GM19328 (cell line): ENCODE data around the gene UBE4B.
"Not testable (repeated sequence)": the region's sequence is repeated elsewhere in the genome, so short reads cannot be mapped to it uniquely, and the experiment has no call there.

Experiments
- ATAC-seq: cut with Tn5 transposase; IDR thresholded peaks from one replicate; pipeline ENCODE4 v1.9.1; 2021; ENCODE audit warnings: mild to moderate bottlenecking, moderate library complexity; ENCODE audit not compliant: unreplicated experiment

The UBE4B gene

DNA sequence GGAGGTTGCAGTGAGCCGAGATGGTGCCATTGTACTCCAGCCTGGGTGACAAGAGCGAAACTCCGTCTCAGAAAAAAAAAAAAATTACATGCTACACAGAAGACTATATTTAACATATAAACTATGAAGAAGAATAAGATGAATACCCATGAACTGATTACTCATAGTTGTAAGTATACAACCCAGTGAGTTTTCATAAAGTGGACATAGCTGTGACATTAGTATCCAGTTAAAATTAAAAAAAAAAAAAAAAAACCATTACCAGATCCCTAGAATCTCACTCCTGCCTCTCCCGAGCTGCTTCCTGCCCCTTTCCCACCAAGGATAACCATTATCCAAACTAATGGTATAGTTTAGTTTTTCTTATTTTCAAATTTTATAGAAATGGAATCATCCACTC is 37.4 kb downstream of the UBE4B start:
- no peak for ATAC-seq

DNA sequence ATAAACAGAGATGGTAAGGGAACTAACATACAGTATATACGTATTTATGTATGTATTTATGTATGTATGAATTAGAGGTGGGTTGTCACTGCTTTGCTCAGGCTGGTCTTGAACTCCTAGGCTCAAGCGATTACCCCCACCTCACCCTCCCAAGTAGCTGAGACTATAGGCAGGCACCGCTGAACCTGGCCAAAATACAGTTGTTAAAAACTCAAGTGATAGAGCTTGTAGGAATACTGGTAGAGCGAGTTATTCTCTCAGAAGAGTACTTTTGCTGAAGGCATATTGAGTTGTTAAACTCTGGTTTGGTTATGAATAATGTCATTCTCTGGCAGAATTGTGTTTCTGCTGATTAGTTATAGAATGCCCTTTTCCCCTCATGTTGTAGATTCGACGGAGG is 38.9 kb downstream of the UBE4B start:
- ATAC-seq = no peak

DNA sequence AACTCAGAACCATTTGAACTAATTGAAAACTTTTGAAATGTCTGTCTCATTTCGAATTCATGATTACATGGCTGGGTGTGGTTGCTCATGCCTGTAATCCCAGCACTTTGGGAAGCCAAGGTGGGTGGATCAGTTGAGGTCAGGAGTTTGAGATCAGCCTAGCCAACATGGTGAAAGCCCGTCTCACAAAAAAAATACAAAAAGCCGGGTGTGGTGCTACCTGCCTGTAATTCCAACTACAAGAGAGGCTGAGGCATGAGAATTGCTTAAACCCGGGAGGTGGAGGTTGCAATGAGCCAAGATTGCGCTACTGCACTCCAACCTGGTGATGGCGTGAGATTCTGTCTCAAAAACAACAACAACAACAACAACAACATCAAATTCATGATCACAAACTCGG is 40.6 kb downstream of the UBE4B start:
- ATAC-seq = not testable (repeated sequence)

DNA sequence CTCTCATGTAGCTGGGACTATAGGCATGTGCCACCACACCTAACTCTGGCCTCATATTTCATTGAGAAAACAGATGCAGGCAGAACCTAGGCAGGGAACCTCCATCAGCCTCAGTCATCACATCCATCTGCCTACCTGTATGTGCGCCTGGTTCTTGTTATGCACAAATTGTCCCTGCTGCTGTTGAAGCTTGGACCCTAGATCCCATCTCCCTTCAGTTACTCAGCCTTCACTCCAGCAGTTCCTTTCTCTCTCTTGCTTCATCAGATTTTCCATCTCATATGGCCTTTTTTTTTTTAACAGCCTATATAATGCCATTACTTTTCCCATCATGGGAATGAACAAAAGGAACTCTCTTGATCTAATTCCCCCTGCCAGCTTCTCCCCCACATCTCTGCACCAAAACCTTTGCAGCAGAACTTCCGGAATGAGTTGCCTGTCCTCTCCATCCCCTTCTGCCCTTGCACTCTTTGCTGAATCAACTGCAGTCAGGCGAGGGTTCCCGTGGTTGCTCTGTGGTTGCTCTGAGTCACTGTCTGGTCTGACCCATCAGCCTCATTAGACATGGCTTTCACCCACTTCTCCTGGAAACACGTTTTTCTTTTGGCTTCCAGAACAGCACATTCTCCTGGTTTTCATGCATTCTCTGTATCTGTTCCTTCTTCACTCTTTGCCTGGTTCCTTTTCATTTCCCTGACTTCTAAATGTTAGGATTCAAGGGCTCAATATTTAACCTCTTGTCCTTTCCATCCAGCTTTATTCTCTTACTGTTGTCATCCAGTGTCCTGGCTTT is 41.5 kb downstream of the UBE4B start:
- ATAC-seq = no peak

DNA sequence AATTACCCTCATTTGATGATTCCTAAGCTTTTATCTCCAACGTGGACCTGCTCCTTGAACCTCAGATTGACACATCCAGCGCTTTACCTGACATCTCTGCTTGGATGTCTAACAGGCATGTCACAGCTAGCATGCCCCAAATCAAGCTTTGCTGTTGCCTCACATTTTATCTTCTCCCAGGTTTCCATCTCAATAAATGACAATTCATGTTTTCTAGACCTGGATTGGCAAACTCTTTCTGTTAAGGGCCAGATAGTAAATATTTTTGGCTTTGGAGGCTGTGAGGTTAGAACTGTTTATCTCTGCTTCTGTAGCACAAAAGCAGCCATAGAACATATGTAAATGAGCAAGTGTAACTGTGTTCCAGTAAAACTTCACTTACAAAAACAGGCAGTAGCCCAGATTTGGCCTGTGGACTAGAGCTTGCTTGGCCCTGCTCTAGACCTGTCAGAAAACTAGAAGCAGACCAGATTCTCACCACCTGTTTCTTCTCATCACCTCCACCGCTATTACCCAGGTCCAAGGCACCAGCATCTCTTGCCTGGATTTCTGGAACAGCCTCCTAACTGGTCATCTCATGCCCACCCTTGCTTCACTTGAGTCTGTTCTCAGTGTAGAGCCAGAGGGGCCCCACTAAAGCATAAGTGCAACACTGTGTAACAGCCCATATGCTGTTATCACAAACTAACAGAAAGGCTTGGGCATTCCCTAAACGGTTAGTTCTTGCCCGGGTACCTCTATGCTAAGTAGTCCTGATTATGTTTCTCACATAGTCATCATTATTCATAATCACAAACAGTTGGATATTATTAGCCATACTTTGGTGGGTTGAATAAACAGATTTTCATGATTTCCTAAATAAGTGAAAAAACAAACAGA is 42.3 kb downstream of the UBE4B start:
- ATAC-seq = no peak

DNA sequence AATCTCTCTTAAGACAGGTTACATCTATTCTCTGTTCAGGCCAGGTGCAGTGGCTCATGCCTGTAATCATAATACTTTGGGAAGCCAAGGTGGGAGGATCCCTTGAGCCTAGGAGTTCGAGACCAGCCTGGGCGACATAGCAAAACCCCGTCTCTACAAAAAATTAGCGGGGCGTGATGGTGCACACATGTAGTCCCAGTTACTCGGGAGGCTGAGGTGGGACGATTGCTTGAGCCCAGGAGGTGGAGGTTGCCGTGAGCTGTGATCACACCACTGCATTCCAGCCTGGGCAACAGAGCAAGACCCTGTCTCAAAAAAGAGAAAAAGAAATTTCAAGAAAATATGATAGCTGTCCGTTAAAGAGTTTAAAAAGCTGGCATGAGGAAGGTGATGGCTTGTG is 43.0 kb downstream of the UBE4B start:
- no peak for ATAC-seq

DNA sequence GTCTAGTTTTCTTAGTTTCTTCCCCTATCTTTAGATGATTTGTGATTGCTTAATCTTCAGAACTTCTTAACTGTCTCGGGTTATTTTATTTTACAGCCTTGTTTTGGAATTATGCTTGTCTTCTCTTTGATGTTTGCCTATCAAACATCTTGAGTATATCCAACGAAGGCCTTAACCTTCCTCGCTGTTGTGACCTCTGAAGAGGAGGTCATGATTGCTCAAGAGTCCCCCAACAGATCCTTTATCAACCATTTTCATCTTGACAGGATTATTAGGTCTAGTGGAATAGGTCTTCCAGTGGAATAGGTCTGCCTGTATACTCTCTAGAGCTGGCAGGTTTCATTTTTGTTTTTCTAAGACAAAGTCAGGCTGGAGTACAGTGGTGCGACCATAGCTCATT is 45.7 kb downstream of the UBE4B start:
- ATAC-seq = no peak

DNA sequence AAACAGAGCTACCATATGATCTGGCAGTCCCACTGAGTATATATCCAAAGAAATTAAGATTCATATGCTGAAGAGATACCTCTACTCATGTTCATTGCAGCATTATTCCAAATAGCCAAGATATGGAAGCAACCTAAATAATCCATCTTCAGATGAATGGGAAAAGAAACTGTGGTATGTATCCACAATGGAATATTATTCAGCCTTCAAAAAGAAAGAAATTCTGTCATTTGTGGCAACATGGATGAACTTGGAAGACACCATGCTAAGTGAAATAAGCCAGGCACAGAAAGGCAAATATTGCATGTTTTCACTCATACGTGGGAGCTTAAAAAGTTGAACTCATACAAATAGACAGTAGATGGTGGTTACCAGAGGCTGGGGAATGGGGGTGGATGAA is 47.8 kb downstream of the UBE4B start:
- no peak for ATAC-seq

DNA sequence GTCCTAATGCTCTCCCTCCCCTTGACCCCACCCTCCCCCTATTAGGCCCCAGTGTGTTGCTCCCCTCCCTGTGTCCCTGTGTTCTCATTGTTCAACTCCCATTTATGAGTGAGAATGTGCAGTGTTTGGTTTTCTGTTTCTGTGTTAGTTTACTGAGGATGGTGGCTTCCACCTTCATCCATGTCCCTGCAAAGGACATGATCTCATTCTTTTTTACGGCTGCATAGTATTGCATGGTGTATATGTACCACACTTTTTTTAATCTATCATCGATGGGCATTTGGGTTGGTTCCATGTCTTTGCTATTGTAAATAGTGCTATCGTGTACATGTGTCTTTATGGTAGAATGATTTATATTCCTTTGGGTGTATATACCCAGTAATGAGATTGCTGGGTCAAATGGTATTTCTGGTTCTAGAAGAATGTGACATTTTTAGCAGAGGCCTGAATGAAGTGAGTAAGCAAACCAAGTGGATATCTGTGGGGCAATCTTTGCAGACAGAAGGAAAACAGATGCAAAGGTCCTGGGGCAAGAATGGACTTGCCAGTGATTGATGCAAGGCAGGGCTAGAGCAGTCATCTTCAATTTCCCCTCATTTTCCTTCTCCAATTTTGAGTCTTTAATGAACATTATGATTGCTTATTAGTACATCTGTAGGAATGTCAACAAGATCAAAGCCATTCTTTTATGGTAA is 50.2 kb downstream of the UBE4B start:
- ATAC-seq = no peak

DNA sequence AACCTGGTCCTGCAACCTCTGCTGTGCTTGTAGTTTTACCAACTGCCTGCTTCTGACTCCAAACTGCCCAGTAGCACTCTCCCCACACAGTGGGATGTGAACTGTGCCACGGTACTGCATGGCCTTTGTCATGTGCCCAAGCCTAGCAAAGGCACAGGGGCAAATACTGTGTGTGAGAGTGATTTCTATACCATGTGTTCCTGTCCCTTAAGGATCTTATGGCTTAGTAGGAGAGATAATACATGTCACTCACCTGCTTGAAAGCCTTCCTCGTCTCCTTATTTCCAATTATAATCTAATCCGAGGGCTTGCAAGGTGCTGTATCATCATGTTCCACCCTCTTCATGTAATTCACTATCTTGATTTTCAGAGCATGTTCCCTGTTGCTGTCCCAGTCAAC is 51.3 kb downstream of the UBE4B start:
- ATAC-seq = no peak

DNA sequence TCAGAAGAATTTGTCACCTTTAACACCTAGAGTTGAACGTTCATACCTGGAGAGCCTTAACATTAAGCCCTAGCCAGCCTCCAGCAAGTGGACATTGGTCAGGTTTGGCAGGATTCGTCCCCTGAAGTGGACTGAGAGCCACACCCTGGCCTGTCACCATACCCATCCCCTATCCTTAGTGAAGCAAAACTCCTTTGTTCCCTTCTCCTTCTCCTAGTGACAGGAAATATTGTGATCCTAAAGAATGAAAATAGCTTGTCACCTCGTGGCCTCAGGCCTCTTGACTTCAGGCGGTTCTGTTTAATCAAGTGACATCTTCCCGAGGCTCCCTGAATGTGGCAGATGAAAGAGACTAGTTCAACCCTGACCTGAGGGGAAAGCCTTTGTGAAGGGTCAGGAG is 52.3 kb downstream of the UBE4B start:
- no peak for ATAC-seq

DNA sequence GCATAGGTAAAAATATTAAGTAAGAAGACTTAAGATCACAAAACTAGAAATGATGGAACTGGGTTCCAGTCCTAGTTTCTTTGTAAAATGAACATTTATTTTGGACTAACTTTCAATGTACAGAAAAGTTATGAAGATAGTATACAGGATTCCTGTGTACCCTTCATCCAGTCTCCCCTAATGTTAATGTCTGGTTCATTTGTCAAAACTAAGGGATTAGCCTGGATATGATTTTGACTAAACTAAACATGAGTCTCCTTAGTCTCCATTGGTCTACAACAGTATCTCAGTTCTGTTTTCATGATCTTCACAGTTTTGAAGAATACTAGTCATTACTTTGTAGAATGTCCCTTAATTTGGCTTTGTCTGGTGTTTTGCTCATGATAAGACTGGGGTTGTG is 54.5 kb downstream of the UBE4B start:
- no peak for ATAC-seq

DNA sequence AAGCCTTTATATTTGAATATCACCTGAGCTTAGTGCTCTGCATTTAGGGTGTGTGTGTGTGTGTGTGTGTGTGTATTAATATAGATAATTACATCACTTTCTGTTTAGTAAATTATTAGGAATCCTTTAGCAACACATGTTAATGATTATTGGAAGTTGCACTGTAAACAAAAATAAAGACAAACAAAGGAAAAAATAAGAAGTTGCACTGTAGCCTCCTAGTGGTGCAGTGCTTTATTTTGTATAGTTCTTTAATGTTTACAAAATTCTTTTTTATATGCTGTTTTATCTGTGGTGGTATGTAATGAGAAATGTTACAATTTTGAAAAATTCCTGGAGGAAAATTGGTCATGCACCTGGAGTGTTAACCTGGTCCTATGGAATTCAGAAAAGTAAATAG is 69.2 kb downstream of the UBE4B start:
- ATAC-seq = no peak

DNA sequence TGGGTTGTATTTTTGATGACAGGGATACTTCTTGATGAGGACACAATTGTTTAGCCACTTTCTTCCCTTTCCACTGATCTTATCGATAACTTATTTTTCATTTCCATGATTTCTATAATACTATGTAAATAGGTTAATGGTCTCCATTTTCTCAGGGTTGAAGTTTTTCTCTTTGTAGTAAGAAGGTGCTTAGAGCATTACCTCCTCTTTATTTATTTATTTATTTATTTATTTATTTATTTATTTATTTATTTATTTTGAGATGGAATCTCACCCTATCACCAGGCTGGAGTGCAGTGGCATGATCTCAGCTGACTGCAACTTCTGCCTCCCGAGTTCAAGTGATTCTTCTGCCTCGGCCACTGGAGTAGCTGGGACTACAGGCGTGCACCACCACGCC is 70.4 kb downstream of the UBE4B start:
- no peak for ATAC-seq

DNA sequence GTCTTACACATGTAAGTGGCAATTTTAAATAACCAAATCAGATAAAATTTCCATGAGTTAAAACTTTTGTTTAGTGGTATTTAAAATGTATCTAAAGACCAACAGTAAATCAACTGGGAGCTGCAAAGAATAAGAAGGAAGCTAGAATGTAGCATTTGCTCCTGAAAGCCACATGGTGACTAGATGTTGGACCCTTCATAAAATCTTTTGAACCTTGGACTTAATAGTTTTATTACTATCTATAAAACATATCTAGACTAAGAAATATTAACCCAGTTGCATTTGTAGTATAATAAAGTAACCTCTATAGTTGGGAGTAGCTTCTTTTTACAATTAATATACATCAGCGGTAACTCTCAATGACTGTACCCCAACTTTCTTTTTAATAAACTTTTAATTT is 72.1 kb downstream of the UBE4B start:
- ATAC-seq = no peak

DNA sequence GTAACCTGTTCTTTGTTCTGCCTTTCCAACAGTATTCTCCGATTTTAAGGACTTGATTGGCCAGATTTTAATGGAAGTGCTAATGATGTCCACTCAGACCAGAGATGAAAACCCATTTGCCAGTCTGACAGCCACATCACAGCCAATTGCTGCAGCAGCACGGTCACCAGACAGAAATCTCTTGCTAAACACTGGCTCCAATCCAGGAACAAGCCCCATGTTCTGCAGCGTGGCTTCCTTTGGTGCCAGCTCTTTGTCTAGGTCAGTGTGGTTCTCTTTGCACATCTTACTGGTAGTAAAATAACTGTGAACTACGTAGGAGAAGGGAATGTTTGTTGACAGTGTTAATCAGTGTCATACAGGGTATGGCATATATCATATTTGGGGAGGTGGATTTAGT is 72.7 kb downstream of the UBE4B start:
- no peak for ATAC-seq

DNA sequence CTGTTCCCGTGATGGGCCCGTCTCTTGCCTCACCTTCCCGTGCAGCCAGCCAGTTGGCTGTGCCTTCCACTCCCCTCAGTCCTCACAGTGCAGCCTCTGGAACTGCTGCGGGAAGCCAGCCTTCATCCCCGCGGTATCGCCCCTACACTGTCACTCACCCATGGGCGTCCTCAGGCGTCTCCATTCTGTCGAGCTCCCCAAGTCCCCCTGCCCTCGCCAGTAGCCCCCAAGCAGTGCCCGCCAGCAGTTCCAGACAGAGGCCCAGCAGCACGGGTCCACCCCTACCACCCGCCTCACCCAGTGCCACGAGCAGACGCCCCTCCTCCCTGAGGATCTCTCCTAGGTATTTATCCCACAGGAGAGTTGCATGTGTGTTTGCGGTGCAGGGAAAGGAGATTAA is 73.5 kb downstream of the UBE4B start:
- no peak for ATAC-seq

DNA sequence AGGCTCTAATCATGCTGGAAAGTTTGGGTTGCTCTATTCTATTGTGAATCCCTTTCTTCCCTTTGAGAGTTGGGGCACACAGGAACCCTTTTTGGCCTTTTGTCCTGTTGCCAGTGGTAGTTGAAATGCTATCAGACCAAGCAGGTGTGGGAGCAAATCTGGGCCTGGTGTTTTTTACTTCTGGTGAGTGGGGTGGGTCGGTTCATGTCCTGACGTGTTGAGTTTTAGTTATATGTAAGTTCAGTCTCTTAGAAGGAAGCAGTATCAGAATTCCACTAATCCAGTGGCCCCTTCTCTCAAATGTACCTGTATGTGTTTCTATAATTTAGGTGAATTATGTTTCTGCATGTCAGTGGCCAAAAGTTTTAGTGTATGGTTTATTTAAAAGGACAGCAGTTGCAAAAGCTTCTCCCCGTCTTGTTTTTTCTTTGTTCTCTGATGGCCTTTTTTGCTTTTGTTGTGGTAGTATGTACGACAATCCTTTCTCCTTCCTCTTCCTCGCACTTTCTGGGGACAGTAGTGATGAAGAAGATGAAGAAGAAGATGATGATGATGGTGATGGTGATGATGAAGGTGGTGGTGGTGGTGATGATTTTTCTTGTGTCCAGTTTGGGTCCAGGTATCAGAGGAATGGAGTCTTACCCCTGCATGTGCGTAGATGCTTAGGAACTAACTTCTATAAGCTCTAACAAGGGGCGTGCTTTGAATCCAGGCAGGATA is 74.2 kb downstream of the UBE4B start:
- no peak for ATAC-seq

DNA sequence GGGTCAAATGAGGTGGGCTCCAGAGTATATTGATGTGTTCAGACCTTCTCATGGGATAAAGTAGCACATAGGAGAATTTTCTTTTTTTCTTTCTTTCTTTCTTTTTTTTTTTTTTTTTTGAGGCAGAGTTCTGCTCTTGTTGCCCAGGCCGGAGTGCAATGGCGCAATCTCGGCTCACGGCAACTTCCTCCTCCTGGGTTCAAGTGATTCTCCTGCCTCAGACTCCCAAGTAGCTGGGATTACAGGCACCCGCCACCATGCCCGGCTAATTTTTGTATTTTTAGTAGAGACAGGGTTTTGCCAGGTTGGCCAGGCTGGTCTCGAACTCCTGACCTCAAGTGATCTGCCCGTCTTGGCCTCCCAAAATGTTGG is 74.7 kb downstream of the UBE4B start:
- not testable (repeated sequence) for ATAC-seq

DNA sequence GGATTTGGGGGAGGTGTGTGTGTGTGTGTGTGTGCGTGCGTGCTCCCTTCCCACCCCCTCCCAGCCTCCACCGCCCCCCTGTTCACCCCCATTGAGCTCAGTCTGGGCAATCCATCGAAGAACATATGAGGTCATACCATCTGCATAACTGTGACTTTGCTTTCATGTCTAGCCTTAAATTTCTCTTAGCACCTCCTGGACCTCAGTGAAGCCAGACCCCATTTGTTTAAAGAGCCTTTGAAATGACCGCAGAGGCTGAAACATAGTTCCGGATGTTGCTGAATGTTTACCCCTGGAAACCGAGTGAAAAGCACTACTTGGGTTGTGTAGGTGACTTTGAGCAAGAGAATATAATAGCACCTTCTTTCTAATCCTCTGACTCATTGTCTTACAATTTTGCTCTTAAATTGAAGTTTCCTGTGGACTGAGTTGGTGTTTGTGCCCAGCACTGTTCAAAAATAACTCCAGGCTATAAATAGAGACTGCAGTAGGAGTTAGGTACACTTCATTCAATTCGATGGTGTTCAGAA is 75.4 kb downstream of the UBE4B start:
- ATAC-seq = no peak
